Measurements from ENCODE around the gene VSIG10.
A peak's percentile ranks its signal among the peaks of the same experiment; 100 is the strongest.
"Not testable (repeated sequence)": the region's sequence is repeated elsewhere in the genome, so short reads cannot be mapped to it uniquely, and the experiment has no call there.

Gene VSIG10

GRCh38 chr12:118136559-118137003 lies 32.8 kb upstream of the VSIG10 start:
- H3K27ac ChIP-seq (ENCODE audit: insufficient read depth, low read length, poor library complexity, severe bottlenecking): peak overlapping the region; percentile 76
- H3K36me3 ChIP-seq (ENCODE audit: control insufficient read depth, insufficient read depth, low read length): peaks cover 18% of the 10 kb centered on the region
- DNase-seq: no peak
- no peaks in the 10 kb centered on the region for H3K9me3 ChIP-seq (ENCODE audit: control insufficient read depth, low read length)
- peaks cover 13% of the 10 kb centered on the region for H3K4me1 ChIP-seq (ENCODE audit: control insufficient read depth, insufficient read depth, low read length, poor library complexity, severe bottlenecking)
- H3K4me3 ChIP-seq (ENCODE audit: insufficient read depth, low read depth, low read length, poor library complexity, severe bottlenecking): peak overlapping the region; percentile 84
- H3K27me3 ChIP-seq (replicated peaks; ENCODE audit: control insufficient read depth, insufficient read depth, low read length, poor library complexity, severe bottlenecking): no peaks in the 10 kb centered on the region

- H3K27ac ChIP-seq (ENCODE audit: insufficient read depth, low read length, poor library complexity, severe bottlenecking): peak within 1 kb of the TSS; percentile 76
- H3K36me3 ChIP-seq (ENCODE audit: control insufficient read depth, insufficient read depth, low read length): peaks cover 14% of the 10 kb centered on the region
- DNase-seq: peak; percentile 81 to 89 (median 88)
Measured at GRCh38 chr12:118135788-118136558, 32.2 kb upstream of the VSIG10 start, which contains the start of gene PEBP1. Gene PEBP1 (plus strand): TSS chr12:118136124. CDS start chr12:118136210, 86 bp downstream.

GRCh38 chr12:118129436-118129835 lies 25.6 kb upstream of the VSIG10 start:
- not testable (repeated sequence) for H3K4me1 ChIP-seq (ENCODE audit: control insufficient read depth, insufficient read depth, low read length, poor library complexity, severe bottlenecking); H3K4me3 ChIP-seq (ENCODE audit: insufficient read depth, low read depth, low read length, poor library complexity, severe bottlenecking); H3K27me3 ChIP-seq (replicated peaks; ENCODE audit: control insufficient read depth, insufficient read depth, low read length, poor library complexity, severe bottlenecking); H3K36me3 ChIP-seq (ENCODE audit: control insufficient read depth, insufficient read depth, low read length); H3K9me3 ChIP-seq (ENCODE audit: control insufficient read depth, low read length); DNase-seq; H3K27ac ChIP-seq (ENCODE audit: insufficient read depth, low read length, poor library complexity, severe bottlenecking)

More at GRCh38 chr12:118135788-118136558, 32.2 kb upstream of the VSIG10 start, which contains the start of gene PEBP1:
- Histone ChIP-seq H3K4me1 (ENCODE audit: control insufficient read depth, insufficient read depth, low read length, poor library complexity, severe bottlenecking) (peaks cover 13% of the 10 kb centered on the region), H3K27me3 (replicated peaks; ENCODE audit: control insufficient read depth, insufficient read depth, low read length, poor library complexity, severe bottlenecking) (no peaks in the 10 kb centered on the region), H3K4me3 (ENCODE audit: insufficient read depth, low read depth, low read length, poor library complexity, severe bottlenecking) (peak within 1 kb of the TSS; percentile 84), H3K9me3 (ENCODE audit: control insufficient read depth, low read length) (no peaks in the 10 kb centered on the region)

GRCh38 chr12:118127867-118128266 lies 24.1 kb upstream of the VSIG10 start:
- Histone ChIP-seq H3K36me3 (ENCODE audit: control insufficient read depth, insufficient read depth, low read length) (no peaks in the 10 kb centered on the region), H3K27ac (ENCODE audit: insufficient read depth, low read length, poor library complexity, severe bottlenecking) (no peak overlapping the region)

GRCh38 chr12:118126119-118126757 lies 22.4 kb upstream of the VSIG10 start:
- Histone ChIP-seq H3K4me1 (ENCODE audit: control insufficient read depth, insufficient read depth, low read length, poor library complexity, severe bottlenecking) (no peaks in the 10 kb centered on the region), H3K9me3 (ENCODE audit: control insufficient read depth, low read length) (no peaks in the 10 kb centered on the region), H3K27ac (ENCODE audit: insufficient read depth, low read length, poor library complexity, severe bottlenecking) (no peak overlapping the region), H3K36me3 (ENCODE audit: control insufficient read depth, insufficient read depth, low read length) (no peaks in the 10 kb centered on the region), H3K4me3 (ENCODE audit: insufficient read depth, low read depth, low read length, poor library complexity, severe bottlenecking) (no peak overlapping the region), H3K27me3 (replicated peaks; ENCODE audit: control insufficient read depth, insufficient read depth, low read length, poor library complexity, severe bottlenecking) (no peaks in the 10 kb centered on the region)
- DNase-seq: no peak

More at GRCh38 chr12:118127867-118128266, 24.1 kb upstream of the VSIG10 start:
- H3K27me3 ChIP-seq (replicated peaks; ENCODE audit: control insufficient read depth, insufficient read depth, low read length, poor library complexity, severe bottlenecking): no peaks in the 10 kb centered on the region
- no peak for DNase-seq
- H3K9me3 ChIP-seq (ENCODE audit: control insufficient read depth, low read length): no peaks in the 10 kb centered on the region
- no peaks in the 10 kb centered on the region for H3K4me1 ChIP-seq (ENCODE audit: control insufficient read depth, insufficient read depth, low read length, poor library complexity, severe bottlenecking)
- no peak overlapping the region for H3K4me3 ChIP-seq (ENCODE audit: insufficient read depth, low read depth, low read length, poor library complexity, severe bottlenecking)

GRCh38 chr12:118125743-118126118 lies 21.9 kb upstream of the VSIG10 start:
- H3K27me3 ChIP-seq (replicated peaks; ENCODE audit: control insufficient read depth, insufficient read depth, low read length, poor library complexity, severe bottlenecking): no peaks in the 10 kb centered on the region
- no peak overlapping the region for H3K27ac ChIP-seq (ENCODE audit: insufficient read depth, low read length, poor library complexity, severe bottlenecking)
- no peaks in the 10 kb centered on the region for H3K4me1 ChIP-seq (ENCODE audit: control insufficient read depth, insufficient read depth, low read length, poor library complexity, severe bottlenecking)
- DNase-seq: no peak
- H3K36me3 ChIP-seq (ENCODE audit: control insufficient read depth, insufficient read depth, low read length): no peaks in the 10 kb centered on the region
- no peaks in the 10 kb centered on the region for H3K9me3 ChIP-seq (ENCODE audit: control insufficient read depth, low read length)
- H3K4me3 ChIP-seq (ENCODE audit: insufficient read depth, low read depth, low read length, poor library complexity, severe bottlenecking): no peak overlapping the region

GRCh38 chr12:118124333-118124874 lies 20.6 kb upstream of the VSIG10 start:
- Histone ChIP-seq H3K36me3 (ENCODE audit: control insufficient read depth, insufficient read depth, low read length) (no peaks in the 10 kb centered on the region), H3K27me3 (replicated peaks; ENCODE audit: control insufficient read depth, insufficient read depth, low read length, poor library complexity, severe bottlenecking) (no peaks in the 10 kb centered on the region), H3K4me3 (ENCODE audit: insufficient read depth, low read depth, low read length, poor library complexity, severe bottlenecking) (no peak overlapping the region), H3K27ac (ENCODE audit: insufficient read depth, low read length, poor library complexity, severe bottlenecking) (no peak overlapping the region), H3K9me3 (ENCODE audit: control insufficient read depth, low read length) (no peaks in the 10 kb centered on the region), H3K4me1 (ENCODE audit: control insufficient read depth, insufficient read depth, low read length, poor library complexity, severe bottlenecking) (no peaks in the 10 kb centered on the region)
- no peak for DNase-seq

GRCh38 chr12:118122264-118122663 lies 18.5 kb upstream of the VSIG10 start:
- Histone ChIP-seq H3K36me3 (ENCODE audit: control insufficient read depth, insufficient read depth, low read length) (no peaks in the 10 kb centered on the region), H3K27me3 (replicated peaks; ENCODE audit: control insufficient read depth, insufficient read depth, low read length, poor library complexity, severe bottlenecking) (no peaks in the 10 kb centered on the region), H3K27ac (ENCODE audit: insufficient read depth, low read length, poor library complexity, severe bottlenecking) (no peak overlapping the region), H3K4me1 (ENCODE audit: control insufficient read depth, insufficient read depth, low read length, poor library complexity, severe bottlenecking) (no peaks in the 10 kb centered on the region), H3K9me3 (ENCODE audit: control insufficient read depth, low read length) (no peaks in the 10 kb centered on the region), H3K4me3 (ENCODE audit: insufficient read depth, low read depth, low read length, poor library complexity, severe bottlenecking) (no peak overlapping the region)
- no peak for DNase-seq

- Histone ChIP-seq H3K27ac (ENCODE audit: insufficient read depth, low read length, poor library complexity, severe bottlenecking) (peak overlapping the region; percentile 48), H3K27me3 (replicated peaks; ENCODE audit: control insufficient read depth, insufficient read depth, low read length, poor library complexity, severe bottlenecking) (no peaks in the 10 kb centered on the region), H3K9me3 (ENCODE audit: control insufficient read depth, low read length) (no peaks in the 10 kb centered on the region), H3K36me3 (ENCODE audit: control insufficient read depth, insufficient read depth, low read length) (no peaks in the 10 kb centered on the region), H3K4me3 (ENCODE audit: insufficient read depth, low read depth, low read length, poor library complexity, severe bottlenecking) (no peak overlapping the region), H3K4me1 (ENCODE audit: control insufficient read depth, insufficient read depth, low read length, poor library complexity, severe bottlenecking) (no peaks in the 10 kb centered on the region)
- peak; percentile 35 to 48 (median 39) for DNase-seq
Measured at GRCh38 chr12:118120579-118121363, 17.0 kb upstream of the VSIG10 start.
